Measurements from ENCODE around the gene DICER1.

DICER1 gene

GRCh38 chr14:95146079-95146771, 11.1 kb downstream of the DICER1 start:
- peak overlapping the region; percentile 68 for H3K27ac ChIP-seq
- no peaks in the 10 kb centered on the region for H3K9me3 ChIP-seq
- H3K4me3 ChIP-seq (ENCODE audit: low read depth in 1 of 2, low read length in 1 of 2) = no peak overlapping the region
- H3K4me1 ChIP-seq (ENCODE audit: control insufficient read depth in 1 of 2, insufficient read depth in 1 of 2, low read depth in 1 of 2, low read length in 1 of 2) = peaks cover 24 to 31% of the 10 kb centered on the region in 2 experiments
- no peaks in the 10 kb centered on the region for H3K27me3 ChIP-seq
- H3K36me3 ChIP-seq = no peaks in the 10 kb centered on the region
- TF ChIP-seq, protein P1, sequence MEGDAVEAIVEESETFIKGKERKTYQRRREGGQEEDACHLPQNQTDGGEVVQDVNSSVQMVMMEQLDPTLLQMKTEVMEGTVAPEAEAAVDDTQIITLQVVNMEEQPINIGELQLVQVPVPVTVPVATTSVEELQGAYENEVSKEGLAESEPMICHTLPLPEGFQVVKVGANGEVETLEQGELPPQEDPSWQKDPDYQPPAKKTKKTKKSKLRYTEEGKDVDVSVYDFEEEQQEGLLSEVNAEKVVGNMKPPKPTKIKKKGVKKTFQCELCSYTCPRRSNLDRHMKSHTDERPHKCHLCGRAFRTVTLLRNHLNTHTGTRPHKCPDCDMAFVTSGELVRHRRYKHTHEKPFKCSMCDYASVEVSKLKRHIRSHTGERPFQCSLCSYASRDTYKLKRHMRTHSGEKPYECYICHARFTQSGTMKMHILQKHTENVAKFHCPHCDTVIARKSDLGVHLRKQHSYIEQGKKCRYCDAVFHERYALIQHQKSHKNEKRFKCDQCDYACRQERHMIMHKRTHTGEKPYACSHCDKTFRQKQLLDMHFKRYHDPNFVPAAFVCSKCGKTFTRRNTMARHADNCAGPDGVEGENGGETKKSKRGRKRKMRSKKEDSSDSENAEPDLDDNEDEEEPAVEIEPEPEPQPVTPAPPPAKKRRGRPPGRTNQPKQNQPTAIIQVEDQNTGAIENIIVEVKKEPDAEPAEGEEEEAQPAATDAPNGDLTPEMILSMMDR (IDR thresholded peaks at IDR 0.05) = no peak

GRCh38 chr14:95144849-95145248, 12.5 kb downstream of the DICER1 start:
- Histone ChIP-seq H3K27ac (peak overlapping the region; percentile 92), H3K4me1 (ENCODE audit: control insufficient read depth in 1 of 2, insufficient read depth in 1 of 2, low read depth in 1 of 2, low read length in 1 of 2) (peaks cover 30 to 32% of the 10 kb centered on the region in 2 experiments)

GRCh38 chr14:95143808-95144620, 13.3 kb downstream of the DICER1 start:
- TF ChIP-seq, protein P1 (IDR thresholded peaks at IDR 0.05) = no peak
- no peaks in the 10 kb centered on the region for H3K36me3 ChIP-seq
- H3K27me3 ChIP-seq = no peaks in the 10 kb centered on the region
- no peaks in the 10 kb centered on the region for H3K9me3 ChIP-seq
- peak overlapping the region; percentile 39 to 50 for H3K4me3 ChIP-seq (ENCODE audit: low read depth in 1 of 2, low read length in 1 of 2)
- H3K27ac ChIP-seq = peak overlapping the region; percentile 92
- peaks cover 30 to 32% of the 10 kb centered on the region in 2 experiments for H3K4me1 ChIP-seq (ENCODE audit: control insufficient read depth in 1 of 2, insufficient read depth in 1 of 2, low read depth in 1 of 2, low read length in 1 of 2)

More at GRCh38 chr14:95144849-95145248, 12.5 kb downstream of the DICER1 start:
- Histone ChIP-seq H3K4me3 (ENCODE audit: low read depth in 1 of 2, low read length in 1 of 2) (peak overlapping the region in 1 of 2 experiments; percentile 50), H3K9me3 (no peaks in the 10 kb centered on the region), H3K27me3 (no peaks in the 10 kb centered on the region), H3K36me3 (no peaks in the 10 kb centered on the region)
- TF ChIP-seq, protein P1 (IDR thresholded peaks at IDR 0.05) = no peak

- Histone ChIP-seq H3K36me3 (no peaks in the 10 kb centered on the region), H3K4me1 (ENCODE audit: control insufficient read depth in 1 of 2, insufficient read depth in 1 of 2, low read depth in 1 of 2, low read length in 1 of 2) (peaks cover 30 to 32% of the 10 kb centered on the region in 2 experiments), H3K4me3 (ENCODE audit: low read depth in 1 of 2, low read length in 1 of 2) (no peak overlapping the region), H3K27me3 (no peaks in the 10 kb centered on the region), H3K9me3 (no peaks in the 10 kb centered on the region), H3K27ac (peak overlapping the region; percentile 7)
- TF ChIP-seq, protein P1 (IDR thresholded peaks at IDR 0.05) = no peak
Measured at GRCh38 chr14:95142208-95142607, 15.1 kb downstream of the DICER1 start.

- no peaks in the 10 kb centered on the region for H3K36me3 ChIP-seq
- no peak overlapping the region for H3K27ac ChIP-seq
- H3K4me1 ChIP-seq (ENCODE audit: control insufficient read depth in 1 of 2, insufficient read depth in 1 of 2, low read depth in 1 of 2, low read length in 1 of 2) = peaks cover 30 to 31% of the 10 kb centered on the region in 2 experiments
- H3K27me3 ChIP-seq = no peaks in the 10 kb centered on the region
- H3K4me3 ChIP-seq (ENCODE audit: low read depth in 1 of 2, low read length in 1 of 2) = no peak overlapping the region
- TF ChIP-seq, protein P1 (IDR thresholded peaks at IDR 0.05) = no peak
- H3K9me3 ChIP-seq = no peaks in the 10 kb centered on the region
Measured at GRCh38 chr14:95141684-95142083, 15.6 kb downstream of the DICER1 start.

All from neutrophil (primary cell).